ENCODE results near the gene ACTN1. TPM values are rescaled to one million over a fixed set of nuclear protein-coding genes. Genes with fewer than 3 reads are reported as not detected.

The ACTN1 gene
- total RNA-seq, 1 donor from 2014 or later = 77.1 TPM

DNA sequence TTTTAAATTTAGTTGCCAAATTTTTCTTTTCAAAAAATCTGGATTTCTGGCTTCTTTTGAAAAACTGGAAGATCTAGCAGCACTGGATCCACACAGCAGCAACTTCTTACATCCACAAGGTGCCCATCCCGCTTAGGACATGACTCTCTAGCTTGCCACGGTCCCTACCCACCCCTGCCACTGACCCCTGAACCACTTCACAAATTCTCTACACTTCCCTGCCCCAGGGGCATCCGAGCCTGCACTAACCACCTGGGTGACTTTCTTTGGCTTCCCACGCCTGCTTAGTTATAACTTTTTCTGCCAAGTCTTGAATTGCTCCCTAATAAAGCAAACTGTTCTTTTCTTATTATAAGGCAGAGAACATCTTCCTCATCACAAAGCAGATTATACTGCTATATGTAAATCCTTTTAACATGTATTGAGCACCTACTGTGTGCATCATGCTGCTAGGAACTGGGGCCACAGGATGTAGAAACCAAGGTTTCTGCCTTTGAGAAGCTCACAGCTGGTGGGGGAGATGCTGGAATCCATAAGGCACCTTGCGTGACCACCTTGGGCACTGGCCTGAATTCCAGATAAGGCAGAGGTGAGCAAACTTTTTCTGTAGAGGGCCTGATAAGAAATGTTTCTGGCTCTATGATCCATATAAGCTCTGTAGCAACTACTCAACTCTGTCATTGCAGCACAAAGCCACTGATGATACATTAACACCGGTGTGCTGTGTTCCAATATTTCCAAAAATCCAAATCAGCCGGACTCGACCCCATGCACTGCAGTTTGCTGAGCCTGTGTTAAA lies 59.8 kb downstream of the ACTN1 start:
- no peak overlapping the region for H3K4me3 Mint-ChIP-seq
- H3K4me1 Mint-ChIP-seq = peaks cover 11% of the 10 kb centered on the region
- peak overlapping the region; percentile 76 for H3K27ac Mint-ChIP-seq (ENCODE audit: unreplicated experiment)
- TF ChIP-seq CTCF (conservative IDR thresholded peaks at IDR 0.05) = no peak
- peaks cover 19% of the 10 kb centered on the region for H3K36me3 Mint-ChIP-seq (ENCODE audit: low read depth)
- no peaks in the 10 kb centered on the region for H3K9me3 Mint-ChIP-seq
- DNase-seq (ENCODE audit: low read depth, low spot score) = no peak
- no peaks in the 10 kb centered on the region for H3K27me3 Mint-ChIP-seq (ENCODE audit: low read depth)

DNA sequence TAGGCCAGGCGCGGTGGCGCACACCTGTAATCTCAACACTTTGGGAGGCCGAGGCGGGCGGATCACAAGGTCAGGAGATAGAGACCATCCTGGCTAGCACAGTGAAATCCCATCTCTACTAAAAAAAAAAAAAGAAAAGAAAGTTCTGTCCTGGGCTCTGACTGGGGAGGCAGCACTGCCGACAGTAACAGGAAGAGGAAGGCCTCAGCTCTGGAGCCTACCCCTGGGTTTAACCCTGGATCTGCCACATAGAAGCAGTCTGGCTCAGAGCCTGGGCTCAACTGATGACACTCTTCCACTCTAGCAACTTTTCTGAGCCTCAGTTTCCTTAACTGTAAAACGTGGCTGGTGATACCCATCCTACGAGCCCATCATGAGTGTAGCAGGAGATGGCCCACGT lies 60.5 kb downstream of the ACTN1 start:
- Mint-ChIP-seq H3K27me3 (ENCODE audit: low read depth) (no peaks in the 10 kb centered on the region), H3K36me3 (ENCODE audit: low read depth) (peaks cover 16% of the 10 kb centered on the region), H3K27ac (ENCODE audit: unreplicated experiment) (no peak overlapping the region), H3K9me3 (no peaks in the 10 kb centered on the region), H3K4me1 (peaks cover 7% of the 10 kb centered on the region), H3K4me3 (no peak overlapping the region)
- DNase-seq (ENCODE audit: low read depth, low spot score) = no peak
- TF ChIP-seq CTCF (conservative IDR thresholded peaks at IDR 0.05) = no peak

DNA sequence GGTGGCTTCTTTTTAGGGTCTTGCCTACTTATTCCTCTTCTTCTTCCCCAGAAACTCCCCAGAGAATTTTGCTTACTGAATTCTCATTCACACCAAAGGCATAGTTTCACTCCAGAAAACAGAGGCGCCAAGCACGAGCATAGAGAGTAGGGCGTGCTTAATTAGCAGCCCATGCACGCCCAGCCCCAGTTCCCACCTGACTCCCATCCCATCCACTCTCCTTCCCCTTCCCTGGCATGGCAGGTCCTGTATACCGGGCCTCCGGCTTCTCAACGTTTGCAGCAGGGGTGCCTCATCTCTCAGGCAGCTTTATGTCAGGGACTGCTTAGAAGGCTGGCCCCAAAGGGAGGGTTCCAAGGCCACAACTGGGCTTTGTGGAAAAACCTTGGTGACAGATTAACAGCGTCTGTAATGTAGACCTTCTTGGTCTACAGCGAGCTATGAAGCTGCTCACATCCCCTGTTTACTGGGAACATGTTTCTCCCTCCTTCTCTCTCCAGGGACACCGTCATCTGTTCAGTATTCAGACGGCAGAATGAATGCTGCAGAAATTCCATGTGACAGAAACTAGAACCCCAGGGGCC lies 62.7 kb downstream of the ACTN1 start:
- H3K4me1 Mint-ChIP-seq = peaks cover 7% of the 10 kb centered on the region
- H3K27me3 Mint-ChIP-seq (ENCODE audit: low read depth) = no peaks in the 10 kb centered on the region
- H3K9me3 Mint-ChIP-seq = no peaks in the 10 kb centered on the region
- TF ChIP-seq CTCF (conservative IDR thresholded peaks at IDR 0.05) = no peak
- no peak for DNase-seq (ENCODE audit: low read depth, low spot score)
- no peak overlapping the region for H3K4me3 Mint-ChIP-seq
- no peak overlapping the region for H3K27ac Mint-ChIP-seq (ENCODE audit: unreplicated experiment)
- peaks cover 16% of the 10 kb centered on the region for H3K36me3 Mint-ChIP-seq (ENCODE audit: low read depth)

- H3K4me3 Mint-ChIP-seq = no peak overlapping the region
- H3K9me3 Mint-ChIP-seq = no peaks in the 10 kb centered on the region
- no peak for TF ChIP-seq CTCF (conservative IDR thresholded peaks at IDR 0.05)
- no peak overlapping the region for H3K27ac Mint-ChIP-seq (ENCODE audit: unreplicated experiment)
- H3K27me3 Mint-ChIP-seq (ENCODE audit: low read depth) = no peaks in the 10 kb centered on the region
- DNase-seq (ENCODE audit: low read depth, low spot score) = no peak
- H3K4me1 Mint-ChIP-seq = peaks cover 13% of the 10 kb centered on the region
- peaks cover 6% of the 10 kb centered on the region for H3K36me3 Mint-ChIP-seq (ENCODE audit: low read depth)
Observed at GRCh38 chr14:68913516-68913915, 65.6 kb downstream of the ACTN1 start.

GRCh38 chr14:68911594-68912227 lies 67.4 kb downstream of the ACTN1 start:
- Mint-ChIP-seq H3K9me3 (no peaks in the 10 kb centered on the region), H3K27ac (ENCODE audit: unreplicated experiment) (no peak overlapping the region), H3K27me3 (ENCODE audit: low read depth) (no peaks in the 10 kb centered on the region), H3K4me3 (no peak overlapping the region), H3K36me3 (ENCODE audit: low read depth) (peaks cover 4% of the 10 kb centered on the region), H3K4me1 (peaks cover 13% of the 10 kb centered on the region)
- DNase-seq (ENCODE audit: low read depth, low spot score) = peak; percentile 87
- TF ChIP-seq CTCF (conservative IDR thresholded peaks at IDR 0.05) = peak; percentile 99
